G401.6 (cell line): ENCODE results near the gene ADAMTS2.
"Not testable (repeated sequence)": the region's sequence is repeated elsewhere in the genome, so short reads cannot be mapped to it uniquely, and the experiment has no call there.

ENCODE experiments used
- FAIRE-seq: peaks from 2 replicates; lab custom pipeline; 2012; peaks lifted over from hg19 to GRCh38; lab: Jason Lieb, UNC

Gene ADAMTS2

GRCh38 chr5:179325296-179326031 lies 19.8 kb downstream of the ADAMTS2 start:
- FAIRE-seq = no peak

- no peak for FAIRE-seq
Measured at GRCh38 chr5:179324760-179325295, 20.4 kb downstream of the ADAMTS2 start.

- FAIRE-seq = not testable (repeated sequence)
Measured at GRCh38 chr5:179324316-179324715, 20.9 kb downstream of the ADAMTS2 start.

- no peak for FAIRE-seq
Measured at GRCh38 chr5:179323026-179323870, 22.0 kb downstream of the ADAMTS2 start.

GRCh38 chr5:179322071-179323025 lies 22.9 kb downstream of the ADAMTS2 start:
- no peak for FAIRE-seq

GRCh38 chr5:179321206-179321987 lies 23.9 kb downstream of the ADAMTS2 start:
- no peak for FAIRE-seq

- no peak for FAIRE-seq
Measured at GRCh38 chr5:179319741-179320281, 25.4 kb downstream of the ADAMTS2 start.

- no peak for FAIRE-seq
Measured at GRCh38 chr5:179319123-179319522, 26.1 kb downstream of the ADAMTS2 start.

- FAIRE-seq = no peak
Measured at GRCh38 chr5:179318221-179318955, 26.9 kb downstream of the ADAMTS2 start.

- no peak for FAIRE-seq
Measured at GRCh38 chr5:179317411-179318220, 27.6 kb downstream of the ADAMTS2 start.

- no peak for FAIRE-seq
Measured at GRCh38 chr5:179316982-179317381, 28.3 kb downstream of the ADAMTS2 start.

GRCh38 chr5:179316111-179316551 lies 29.1 kb downstream of the ADAMTS2 start:
- FAIRE-seq = no peak

- no peak for FAIRE-seq
Measured at GRCh38 chr5:179315356-179315890, 29.8 kb downstream of the ADAMTS2 start.

- FAIRE-seq = no peak
Measured at GRCh38 chr5:179314606-179315355, 30.5 kb downstream of the ADAMTS2 start.

- no peak for FAIRE-seq
Measured at GRCh38 chr5:179313849-179314521, 31.3 kb downstream of the ADAMTS2 start.

- FAIRE-seq = no peak
Measured at GRCh38 chr5:179312557-179313235, 32.6 kb downstream of the ADAMTS2 start.

- no peak for FAIRE-seq
Measured at GRCh38 chr5:179311581-179311980, 33.7 kb downstream of the ADAMTS2 start.
